ENCODE data around the gene CDH8. TPM values are rescaled to one million over a fixed set of nuclear protein-coding genes. Genes with fewer than 3 reads are reported as not detected.

Gene CDH8
- total RNA-seq, 1 experiment from 2014 or later = 11.1 TPM

DNA sequence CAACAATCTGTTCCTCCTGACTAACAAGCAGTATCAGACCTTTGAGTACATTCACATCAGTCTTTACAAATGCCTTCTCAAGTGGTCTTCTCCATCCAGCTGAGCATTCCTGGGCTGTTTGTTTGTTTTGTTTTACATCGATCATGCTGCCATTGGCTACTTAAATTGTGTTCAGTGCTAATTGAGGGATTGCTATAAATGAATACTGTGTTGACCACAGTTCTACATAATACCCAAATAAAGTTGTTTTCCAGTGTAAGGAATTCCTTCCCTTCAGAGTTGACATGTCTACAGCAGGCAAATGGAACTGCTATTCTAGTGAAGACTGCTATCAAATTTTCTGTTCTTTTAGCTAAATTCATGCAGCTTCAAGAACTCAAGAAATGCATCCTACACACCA lies 3.2 kb downstream of the CDH8 start:
- peak overlapping the region; percentile 29; the same call in 1 of the 2 replicates for H3K4me3 Mint-ChIP-seq
- H3K36me3 Mint-ChIP-seq = no peaks in the 10 kb centered on the region
- ChIA-PET CTCF (no interaction called here), POLR2A (no interaction called here)
- DNase-seq (ENCODE audit: low spot score) = no peak
- no peak overlapping the region for H3K27ac Mint-ChIP-seq
- TF ChIP-seq ZNF263 (CRISPR knock-in tag; IDR thresholded peaks at IDR 0.05; ENCODE audit: low read depth) (no peak), GRHL2 (CRISPR knock-in tag; IDR thresholded peaks at IDR 0.05; ENCODE audit: insufficient replicate concordance, severe bottlenecking) (no peak), SMAD3 (CRISPR knock-in tag; IDR thresholded peaks at IDR 0.05; ENCODE audit: borderline replicate concordance) (no peak), JAZF1 (CRISPR knock-in tag; IDR thresholded peaks at IDR 0.05) (no peak), SMAD4 (CRISPR knock-in tag; IDR thresholded peaks at IDR 0.05) (no peak), TCF7 (CRISPR knock-in tag; IDR thresholded peaks at IDR 0.05; ENCODE audit: low read depth) (no peak), ESRRA (CRISPR knock-in tag; IDR thresholded peaks at IDR 0.05; ENCODE audit: borderline replicate concordance) (no peak), MLX (CRISPR knock-in tag; IDR thresholded peaks at IDR 0.05) (no peak), ZNF423 (CRISPR knock-in tag; IDR thresholded peaks at IDR 0.05) (no peak), ZNF317 (CRISPR knock-in tag; IDR thresholded peaks at IDR 0.05; ENCODE audit: borderline replicate concordance, low read depth) (no peak), NFATC4 (CRISPR knock-in tag; IDR thresholded peaks at IDR 0.05) (no peak)
- TF ChIP-seq, protein P1, sequence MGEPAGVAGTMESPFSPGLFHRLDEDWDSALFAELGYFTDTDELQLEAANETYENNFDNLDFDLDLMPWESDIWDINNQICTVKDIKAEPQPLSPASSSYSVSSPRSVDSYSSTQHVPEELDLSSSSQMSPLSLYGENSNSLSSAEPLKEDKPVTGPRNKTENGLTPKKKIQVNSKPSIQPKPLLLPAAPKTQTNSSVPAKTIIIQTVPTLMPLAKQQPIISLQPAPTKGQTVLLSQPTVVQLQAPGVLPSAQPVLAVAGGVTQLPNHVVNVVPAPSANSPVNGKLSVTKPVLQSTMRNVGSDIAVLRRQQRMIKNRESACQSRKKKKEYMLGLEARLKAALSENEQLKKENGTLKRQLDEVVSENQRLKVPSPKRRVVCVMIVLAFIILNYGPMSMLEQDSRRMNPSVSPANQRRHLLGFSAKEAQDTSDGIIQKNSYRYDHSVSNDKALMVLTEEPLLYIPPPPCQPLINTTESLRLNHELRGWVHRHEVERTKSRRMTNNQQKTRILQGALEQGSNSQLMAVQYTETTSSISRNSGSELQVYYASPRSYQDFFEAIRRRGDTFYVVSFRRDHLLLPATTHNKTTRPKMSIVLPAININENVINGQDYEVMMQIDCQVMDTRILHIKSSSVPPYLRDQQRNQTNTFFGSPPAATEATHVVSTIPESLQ (CRISPR knock-in tag; IDR thresholded peaks at IDR 0.05) = no peak
- TF ChIP-seq, protein P2, sequence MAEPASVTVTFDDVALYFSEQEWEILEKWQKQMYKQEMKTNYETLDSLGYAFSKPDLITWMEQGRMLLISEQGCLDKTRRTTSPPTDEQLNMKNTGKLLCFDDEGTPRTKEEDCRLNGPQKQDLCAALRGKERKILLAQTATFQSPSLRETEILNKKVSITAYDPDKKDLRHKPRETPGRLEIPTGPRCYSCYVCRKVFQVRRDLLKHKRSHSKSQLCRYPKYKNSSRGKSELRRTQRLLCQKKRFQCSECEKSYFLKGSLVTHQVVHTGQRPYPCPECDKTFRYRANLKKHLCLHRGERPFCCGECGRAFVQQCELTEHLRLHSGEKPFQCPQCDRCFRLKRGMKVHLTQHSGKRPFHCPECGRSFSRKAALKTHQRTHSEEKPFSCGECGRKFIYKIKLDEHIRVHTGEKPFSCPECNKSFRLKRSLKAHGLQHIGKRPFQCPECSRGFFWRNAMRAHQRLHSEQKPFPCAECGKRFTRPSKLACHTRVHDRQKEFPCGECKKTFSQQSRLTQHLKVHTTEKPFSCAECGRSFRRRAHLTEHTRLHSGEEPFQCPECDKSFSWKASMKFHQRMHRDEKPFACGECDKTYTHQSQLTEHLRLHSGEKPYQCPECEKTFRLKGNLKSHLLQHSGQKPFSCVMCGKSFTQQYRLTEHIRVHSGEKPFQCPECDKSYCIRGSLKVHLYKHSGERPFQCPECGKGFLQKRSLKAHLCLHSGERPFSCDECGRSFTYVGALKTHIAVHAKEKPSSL (CRISPR knock-in tag; conservative IDR thresholded peaks at IDR 0.05) = no peak
- TF ChIP-seq, protein P3, sequence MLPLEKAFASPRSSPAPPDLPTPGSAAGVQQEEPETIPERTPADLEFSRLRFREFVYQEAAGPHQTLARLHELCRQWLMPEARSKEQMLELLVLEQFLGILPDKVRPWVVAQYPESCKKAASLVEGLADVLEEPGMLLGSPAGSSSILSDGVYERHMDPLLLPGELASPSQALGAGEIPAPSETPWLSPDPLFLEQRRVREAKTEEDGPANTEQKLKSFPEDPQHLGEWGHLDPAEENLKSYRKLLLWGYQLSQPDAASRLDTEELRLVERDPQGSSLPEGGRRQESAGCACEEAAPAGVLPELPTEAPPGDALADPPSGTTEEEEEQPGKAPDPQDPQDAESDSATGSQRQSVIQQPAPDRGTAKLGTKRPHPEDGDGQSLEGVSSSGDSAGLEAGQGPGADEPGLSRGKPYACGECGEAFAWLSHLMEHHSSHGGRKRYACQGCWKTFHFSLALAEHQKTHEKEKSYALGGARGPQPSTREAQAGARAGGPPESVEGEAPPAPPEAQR (CRISPR knock-in tag; IDR thresholded peaks at IDR 0.05) = no peak
- TF ChIP-seq, protein P4, sequence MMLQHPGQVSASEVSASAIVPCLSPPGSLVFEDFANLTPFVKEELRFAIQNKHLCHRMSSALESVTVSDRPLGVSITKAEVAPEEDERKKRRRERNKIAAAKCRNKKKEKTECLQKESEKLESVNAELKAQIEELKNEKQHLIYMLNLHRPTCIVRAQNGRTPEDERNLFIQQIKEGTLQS (CRISPR knock-in tag; conservative IDR thresholded peaks at IDR 0.05) = no peak
- peaks cover 63% of the 10 kb centered on the region for H3K27me3 Mint-ChIP-seq (ENCODE audit: low read depth)
- H3K9me3 Mint-ChIP-seq = no peaks in the 10 kb centered on the region
- H3K4me1 Mint-ChIP-seq = peaks cover 36% of the 10 kb centered on the region
- no peak for ATAC-seq

GRCh38 chr16:62029947-62030346 lies 6.3 kb downstream of the CDH8 start:
- Mint-ChIP-seq H3K9me3 (no peaks in the 10 kb centered on the region), H3K36me3 (no peaks in the 10 kb centered on the region), H3K27me3 (ENCODE audit: low read depth) (peaks cover 32% of the 10 kb centered on the region), H3K27ac (no peak overlapping the region), H3K4me3 (no peak overlapping the region), H3K4me1 (peaks cover 39% of the 10 kb centered on the region)
- ChIA-PET POLR2A (no interaction called here), CTCF (no interaction called here)
- ATAC-seq (no peak), DNase-seq (ENCODE audit: low spot score) (no peak)
- TF ChIP-seq ZMAT4 (CRISPR knock-in tag; IDR thresholded peaks at IDR 0.05) (no peak), JUN (CRISPR knock-in tag; IDR thresholded peaks at IDR 0.05) (no peak), ZNF263 (CRISPR knock-in tag; IDR thresholded peaks at IDR 0.05; ENCODE audit: low read depth) (no peak), NFATC4 (CRISPR knock-in tag; IDR thresholded peaks at IDR 0.05) (no peak), CBFB (CRISPR knock-in tag; IDR thresholded peaks at IDR 0.05; ENCODE audit: low read depth) (no peak), CREM (CRISPR knock-in tag; IDR thresholded peaks at IDR 0.05) (no peak), NR1H2 (CRISPR knock-in tag; IDR thresholded peaks at IDR 0.05) (no peak), ZNF671 (CRISPR knock-in tag; IDR thresholded peaks at IDR 0.05) (no peak), ZNF138 (CRISPR knock-in tag; conservative IDR thresholded peaks at IDR 0.05) (no peak), MYBL2 (CRISPR knock-in tag; IDR thresholded peaks at IDR 0.05) (no peak)
- TF ChIP-seq, protein P5, sequence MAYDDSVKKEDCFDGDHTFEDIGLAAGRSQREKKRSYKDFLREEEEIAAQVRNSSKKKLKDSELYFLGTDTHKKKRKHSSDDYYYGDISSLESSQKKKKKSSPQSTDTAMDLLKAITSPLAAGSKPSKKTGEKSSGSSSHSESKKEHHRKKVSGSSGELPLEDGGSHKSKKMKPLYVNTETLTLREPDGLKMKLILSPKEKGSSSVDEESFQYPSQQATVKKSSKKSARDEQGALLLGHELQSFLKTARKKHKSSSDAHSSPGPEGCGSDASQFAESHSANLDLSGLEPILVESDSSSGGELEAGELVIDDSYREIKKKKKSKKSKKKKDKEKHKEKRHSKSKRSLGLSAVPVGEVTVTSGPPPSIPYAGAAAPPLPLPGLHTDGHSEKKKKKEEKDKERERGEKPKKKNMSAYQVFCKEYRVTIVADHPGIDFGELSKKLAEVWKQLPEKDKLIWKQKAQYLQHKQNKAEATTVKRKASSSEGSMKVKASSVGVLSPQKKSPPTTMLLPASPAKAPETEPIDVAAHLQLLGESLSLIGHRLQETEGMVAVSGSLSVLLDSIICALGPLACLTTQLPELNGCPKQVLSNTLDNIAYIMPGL (CRISPR knock-in tag; IDR thresholded peaks at IDR 0.05) = no peak
- TF ChIP-seq, protein P6, sequence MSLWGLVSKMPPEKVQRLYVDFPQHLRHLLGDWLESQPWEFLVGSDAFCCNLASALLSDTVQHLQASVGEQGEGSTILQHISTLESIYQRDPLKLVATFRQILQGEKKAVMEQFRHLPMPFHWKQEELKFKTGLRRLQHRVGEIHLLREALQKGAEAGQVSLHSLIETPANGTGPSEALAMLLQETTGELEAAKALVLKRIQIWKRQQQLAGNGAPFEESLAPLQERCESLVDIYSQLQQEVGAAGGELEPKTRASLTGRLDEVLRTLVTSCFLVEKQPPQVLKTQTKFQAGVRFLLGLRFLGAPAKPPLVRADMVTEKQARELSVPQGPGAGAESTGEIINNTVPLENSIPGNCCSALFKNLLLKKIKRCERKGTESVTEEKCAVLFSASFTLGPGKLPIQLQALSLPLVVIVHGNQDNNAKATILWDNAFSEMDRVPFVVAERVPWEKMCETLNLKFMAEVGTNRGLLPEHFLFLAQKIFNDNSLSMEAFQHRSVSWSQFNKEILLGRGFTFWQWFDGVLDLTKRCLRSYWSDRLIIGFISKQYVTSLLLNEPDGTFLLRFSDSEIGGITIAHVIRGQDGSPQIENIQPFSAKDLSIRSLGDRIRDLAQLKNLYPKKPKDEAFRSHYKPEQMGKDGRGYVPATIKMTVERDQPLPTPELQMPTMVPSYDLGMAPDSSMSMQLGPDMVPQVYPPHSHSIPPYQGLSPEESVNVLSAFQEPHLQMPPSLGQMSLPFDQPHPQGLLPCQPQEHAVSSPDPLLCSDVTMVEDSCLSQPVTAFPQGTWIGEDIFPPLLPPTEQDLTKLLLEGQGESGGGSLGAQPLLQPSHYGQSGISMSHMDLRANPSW (CRISPR knock-in tag; conservative IDR thresholded peaks at IDR 0.05; ENCODE audit: low read depth) = no peak
